SU-DHL-6 (cell line): ENCODE measurements around the gene ELMOD3.

Experiments
- CTCF ChIP-seq: fragments of 200-600 bp; sonication (generic); IDR thresholded peaks from one replicate; pipeline ENCODE4 v1.5.1; 2017; ENCODE audit warnings: antibody characterized with exemption, mild to moderate bottlenecking, low read length, moderate library complexity; ENCODE audit not compliant: insufficient read depth, poor library complexity, severe bottlenecking
- EZH2phosphoT487 ChIP-seq: fragments of 200-600 bp; sonication (generic), shearing (Covaris generic); conservative IDR thresholded peaks from 2 replicates; pipeline ENCODE4 v1.6.1; 2018; ENCODE audit warnings: mild to moderate bottlenecking, antibody characterized with exemption, low read length, moderate library complexity, mixed read lengths

DNA sequence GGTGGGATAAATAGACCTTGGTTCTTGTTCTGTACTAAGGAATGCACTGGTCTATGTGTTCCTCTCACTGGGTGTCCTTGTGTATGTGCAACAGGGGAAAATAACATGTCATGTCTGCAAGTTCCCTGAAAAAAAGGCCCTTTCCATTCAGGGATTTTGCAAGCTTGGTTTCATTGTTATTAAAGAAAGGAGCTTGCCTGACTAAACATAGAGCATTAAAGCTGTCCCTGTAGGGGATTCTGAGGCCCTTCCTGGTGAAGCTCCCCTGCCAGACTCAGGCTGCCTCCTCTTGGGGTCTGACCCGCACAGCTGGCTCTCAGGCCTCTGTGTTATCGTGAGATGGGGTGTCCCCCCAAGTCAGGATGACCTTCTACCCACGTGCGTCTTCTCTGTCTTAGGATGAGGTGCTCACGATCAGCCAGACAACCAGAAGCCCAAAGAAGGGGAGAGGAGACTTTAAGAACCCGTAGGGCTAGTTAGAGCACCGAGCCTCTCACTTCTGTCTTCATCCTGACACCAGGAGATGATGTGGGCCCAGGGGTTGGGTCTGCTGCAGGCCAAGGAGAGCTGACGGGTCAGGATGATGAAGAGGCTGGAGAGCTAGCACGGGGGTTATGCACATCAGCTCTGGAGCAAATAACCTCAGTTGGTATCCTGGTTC, 34.4 kb downstream of the ELMOD3 start:
- TF ChIP-seq CTCF (no peak), EZH2phosphoT487 (no peak)
